ENCODE measurements around the gene CST9. TPM values are rescaled to one million over a fixed set of nuclear protein-coding genes. Genes with fewer than 3 reads are reported as not detected.

Gene CST9
- total RNA-seq, 1 experiment from 2014 or later: not detected

GRCh38 chr20:23585449-23585807 is 20.3 kb downstream of the CST9 start:
- no peaks in the 10 kb centered on the region; the same call in 1 of the 2 replicates for H3K79me2 ChIP-seq (ENCODE audit: insufficient read depth, low read length)
- H3K18ac ChIP-seq (ENCODE audit: insufficient read length, low read depth, low read length): no peak overlapping the region
- no peak overlapping the region for H3T11ph ChIP-seq (ENCODE audit: low read length)
- peaks cover 15% of the 10 kb centered on the region; the same call in 1 of the 2 replicates for H3K27me3 Mint-ChIP-seq (ENCODE audit: low read depth)
- no peak overlapping the region for H3K23ac ChIP-seq (ENCODE audit: insufficient read length, low read depth, low read length)
- H3K27ac Mint-ChIP-seq: no peak overlapping the region
- no peak overlapping the region for H2AFZ ChIP-seq (ENCODE audit: low read length)
- no peaks in the 10 kb centered on the region for H3K9me3 ChIP-seq (ENCODE audit: control insufficient read depth, low read depth, low read length)
- WGBS (ENCODE audit: extremely low coverage, insufficient read length, low lambda C conversion rate): no CpG with 5 or more reads among the region's 5 CpGs
- H2BK5ac ChIP-seq (ENCODE audit: insufficient read length, low read length): no peak overlapping the region
- H3K4ac ChIP-seq (ENCODE audit: low read depth, low read length): no peak overlapping the region
- H3K27me3 ChIP-seq (ENCODE audit: insufficient read depth, low read length): no peaks in the 10 kb centered on the region; the same call in 1 of the 2 replicates
- H4K91ac ChIP-seq (ENCODE audit: insufficient read length, low read depth, low read length): no peak overlapping the region
- no peak overlapping the region for H3K14ac ChIP-seq (ENCODE audit: insufficient read depth, low read length)
- no peaks in the 10 kb centered on the region for H3K23me2 ChIP-seq (ENCODE audit: insufficient read length, low read depth, low read length, poor library complexity, severe bottlenecking)
- no peak overlapping the region for H3K56ac ChIP-seq (ENCODE audit: insufficient read length, low read depth, low read length)
- no peak overlapping the region for H2BK15ac ChIP-seq (ENCODE audit: low read depth, low read length)
- no peak overlapping the region for H3K27ac ChIP-seq (ENCODE audit: insufficient read length, low read depth, low read length)
- no peak for DNase-seq
- TF ChIP-seq CTCF (conservative IDR thresholded peaks at IDR 0.05): no peak
- H3K4me1 Mint-ChIP-seq: peaks cover 22 to 26% of the 10 kb centered on the region in 2 experiments
- H2BK12ac ChIP-seq (ENCODE audit: insufficient read length, low read depth, low read length): no peak overlapping the region
- H2BK120ac ChIP-seq (ENCODE audit: low read depth, low read length, poor library complexity, severe bottlenecking): no peak overlapping the region
- H3K4me3 Mint-ChIP-seq: no peak overlapping the region
- no peaks in the 10 kb centered on the region for H4K20me1 ChIP-seq (ENCODE audit: control insufficient read depth, insufficient read depth, insufficient read length)
- no peak overlapping the region for H3K4me2 ChIP-seq (ENCODE audit: insufficient read depth, insufficient read length, low read length)
- H3K9me3 Mint-ChIP-seq: peaks cover 2 to 4% of the 10 kb centered on the region in 2 experiments
- no peak overlapping the region for H3K9ac ChIP-seq (ENCODE audit: extremely low read depth, insufficient read length, low read length)
- H3K4me1 ChIP-seq (ENCODE audit: insufficient read depth, low read length): no peaks in the 10 kb centered on the region
- H3K36me3 Mint-ChIP-seq (ENCODE audit: insufficient read depth in 1 of 3, low read depth in 3 of 3): peaks cover 0 to 18% (median 2%) of the 10 kb centered on the region in 3 experiments; a peak in 4 of 7 replicates
- H2BK20ac ChIP-seq (ENCODE audit: low read depth, low read length, poor library complexity, severe bottlenecking): no peak overlapping the region
- H4K8ac ChIP-seq (replicated peaks; ENCODE audit: insufficient read length, low read depth, low read length): no peak overlapping the region
- H4K5ac ChIP-seq (ENCODE audit: insufficient read length, low read depth, low read length): no peak overlapping the region
- no peaks in the 10 kb centered on the region for H3K79me1 ChIP-seq (ENCODE audit: insufficient read depth, low read depth, low read length, poor library complexity, severe bottlenecking)
- H2AK5ac ChIP-seq (ENCODE audit: insufficient read length, low read length): no peak overlapping the region
